RKO (cell line): Measurements from ENCODE around the gene TBL1X.

ENCODE experiments used
- DNase-seq: peaks from one replicate; pipeline ENCODE4 v3.0.0-alpha.2; 2016; ENCODE audit warnings: low spot score

Gene TBL1X

DNA sequence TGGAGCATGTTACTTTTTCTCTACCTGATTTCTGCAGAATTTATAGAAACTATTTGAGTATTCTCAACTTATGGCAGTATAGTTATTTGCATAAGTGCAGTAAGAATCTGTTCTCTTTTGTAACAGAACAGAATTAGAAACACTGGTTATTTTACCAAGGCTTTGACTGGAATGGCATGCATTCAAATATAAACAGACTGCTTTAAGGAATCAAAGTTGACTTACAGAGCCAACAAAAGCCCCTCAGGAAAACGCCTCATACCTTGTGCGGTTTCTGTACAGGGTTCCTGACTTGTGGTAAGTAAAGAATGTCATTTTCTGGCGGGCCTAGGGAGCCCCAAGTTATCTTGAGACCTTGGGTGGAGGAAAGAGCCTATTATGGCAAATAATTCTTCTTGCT, 203.7 kb downstream of the TBL1X start:
- no peak for DNase-seq

DNA sequence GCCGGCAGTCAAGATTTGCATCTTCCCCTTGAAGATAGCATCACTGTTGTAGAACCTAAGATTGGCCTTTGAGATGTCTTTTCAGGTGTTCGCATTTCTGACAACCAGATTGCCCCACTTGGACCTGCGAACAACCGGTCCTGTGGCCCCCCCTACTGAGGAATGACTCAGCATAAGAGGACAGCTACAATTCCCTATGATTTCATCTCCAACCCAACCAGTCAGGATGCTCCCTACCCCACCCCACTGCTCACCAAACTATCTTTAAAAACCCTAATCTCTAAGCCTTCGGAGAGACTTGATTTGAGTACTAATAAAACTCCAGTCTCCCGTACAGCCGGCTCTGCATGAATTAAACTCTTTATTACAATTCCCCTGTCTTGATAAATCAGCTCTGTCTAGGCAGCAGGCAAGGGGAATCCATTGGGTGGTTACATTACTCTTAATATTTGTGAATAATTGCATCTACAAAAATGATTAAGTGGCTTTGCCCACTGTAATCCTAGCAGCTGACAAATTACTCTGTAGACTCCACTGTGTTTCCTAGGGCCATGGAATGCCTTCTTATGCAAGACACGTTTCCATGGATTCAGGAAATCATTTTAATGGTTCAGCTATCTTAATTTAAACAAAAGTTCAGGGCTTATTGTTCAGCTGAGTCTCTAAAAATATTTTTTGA, 205.4 kb downstream of the TBL1X start:
- DNase-seq, result no peak

DNA sequence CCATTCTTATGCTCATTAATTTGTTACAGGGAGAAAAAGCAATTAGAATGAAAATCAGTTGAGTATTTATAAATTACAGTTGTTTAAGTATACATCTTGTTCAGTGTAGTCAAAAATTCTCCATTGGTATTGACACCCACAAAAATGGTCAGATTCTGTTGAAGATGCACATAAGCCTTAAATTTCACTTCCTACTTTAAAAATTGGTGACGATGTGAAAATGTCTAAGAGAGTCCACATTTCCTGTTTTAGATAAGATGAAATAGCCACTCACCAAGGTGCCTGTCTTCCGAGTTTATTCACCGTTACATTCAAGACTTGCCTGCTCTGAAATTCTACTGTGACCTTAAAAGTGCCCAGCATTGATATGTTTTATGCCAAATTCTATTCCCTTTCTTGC, 207.1 kb downstream of the TBL1X start:
- no peak for DNase-seq

DNA sequence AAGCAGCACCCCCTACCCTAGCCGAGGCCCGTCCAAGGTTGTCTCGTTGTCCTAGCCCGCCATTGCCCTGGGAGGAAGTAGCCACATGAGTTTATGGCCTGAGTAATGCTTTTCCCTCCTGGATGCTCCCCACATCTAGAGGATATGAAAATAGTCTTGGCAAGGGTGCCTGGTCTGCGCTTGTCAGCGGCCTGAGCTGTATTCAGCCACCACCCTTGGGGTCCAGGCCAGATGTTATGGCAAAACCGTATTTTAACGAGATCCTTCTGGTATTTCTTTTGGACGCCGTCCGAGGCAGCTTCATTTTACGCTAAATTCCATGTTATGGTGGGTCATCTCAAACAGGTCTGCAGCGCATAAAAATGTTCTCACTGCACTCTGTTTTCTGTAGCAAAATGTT, 211.4 kb downstream of the TBL1X start:
- DNase-seq, result no peak

DNA sequence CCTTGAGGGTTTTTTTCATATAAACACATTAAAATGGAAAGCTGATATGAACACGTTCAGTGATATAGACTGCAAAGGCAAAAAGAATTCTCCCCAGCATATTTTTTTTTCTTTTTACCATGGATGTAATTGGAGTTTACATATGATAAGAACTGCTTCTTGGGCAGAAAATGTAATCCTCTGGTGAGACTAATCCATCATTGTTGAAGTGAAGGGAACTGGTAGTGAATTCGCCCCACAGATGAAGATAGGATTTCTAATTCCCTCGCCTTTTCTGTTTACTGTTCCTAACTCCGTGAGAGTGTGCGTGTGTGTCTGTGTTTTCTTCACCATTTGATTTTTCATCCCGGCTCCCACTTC, 211.9 kb downstream of the TBL1X start:
- no peak for DNase-seq

DNA sequence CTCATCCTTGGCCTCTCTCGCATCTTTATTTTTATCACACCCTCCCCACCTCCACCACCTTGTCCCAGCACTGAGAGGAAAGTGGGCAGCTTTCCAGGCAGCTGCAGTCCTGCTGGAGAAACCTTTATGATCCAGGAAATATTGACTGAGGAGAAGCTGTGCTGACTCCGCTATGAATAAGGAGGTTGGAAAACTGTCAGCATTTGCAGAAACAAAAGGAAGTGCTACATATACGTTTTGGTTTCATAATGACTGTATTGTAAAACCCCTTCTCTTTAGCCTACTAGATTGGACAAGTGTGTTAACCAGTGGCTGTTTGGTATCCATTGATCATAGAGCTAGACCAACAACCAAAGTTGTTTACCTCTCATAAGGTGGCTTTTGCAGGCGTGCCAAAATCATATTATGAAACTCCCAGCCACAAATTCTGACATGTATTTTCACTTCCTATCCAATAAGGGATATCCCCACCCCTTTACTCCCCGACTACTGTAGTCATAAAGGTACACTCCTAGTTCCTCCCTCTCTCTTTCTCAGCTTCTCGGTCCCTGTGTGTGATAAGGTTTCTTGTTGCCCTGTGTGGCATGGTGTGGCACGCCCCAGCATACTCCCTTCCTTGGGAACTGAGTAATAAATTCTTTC, 212.4 kb downstream of the TBL1X start:
- no peak for DNase-seq

DNA sequence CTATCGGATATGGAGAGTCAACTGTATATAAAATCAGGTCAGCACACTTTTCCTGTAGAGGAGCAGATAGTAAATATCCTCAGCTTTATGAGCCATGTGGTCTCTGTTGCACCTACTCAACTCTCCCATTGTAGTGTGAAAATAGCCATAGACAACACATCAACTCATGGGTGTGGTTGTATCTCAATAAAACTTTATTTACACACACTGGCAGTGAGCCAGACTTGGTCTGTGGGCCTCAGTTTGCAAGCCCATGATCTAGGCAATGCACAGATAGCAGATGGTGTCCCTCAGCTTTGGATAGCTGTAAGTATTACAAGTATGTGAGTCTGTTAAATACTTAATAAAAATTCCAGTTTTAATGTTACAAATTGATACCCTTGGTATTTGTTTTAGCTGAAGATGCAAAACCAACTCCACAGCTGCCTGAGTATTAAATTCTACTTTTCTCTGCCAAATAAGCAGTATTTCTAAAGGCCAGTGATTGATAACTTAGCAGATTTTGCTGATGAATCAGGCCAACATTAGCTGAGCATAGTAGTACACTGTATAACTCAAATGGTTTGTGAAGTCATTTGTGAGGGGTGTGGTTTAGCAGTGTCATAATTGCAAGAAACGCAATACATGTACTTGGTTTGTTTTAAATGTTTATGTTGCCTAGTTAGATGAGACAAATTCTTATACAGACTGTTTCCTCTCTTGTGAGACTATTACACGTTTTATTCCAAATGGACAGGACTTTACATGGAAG, 213.5 kb downstream of the TBL1X start:
- DNase-seq, result no peak

DNA sequence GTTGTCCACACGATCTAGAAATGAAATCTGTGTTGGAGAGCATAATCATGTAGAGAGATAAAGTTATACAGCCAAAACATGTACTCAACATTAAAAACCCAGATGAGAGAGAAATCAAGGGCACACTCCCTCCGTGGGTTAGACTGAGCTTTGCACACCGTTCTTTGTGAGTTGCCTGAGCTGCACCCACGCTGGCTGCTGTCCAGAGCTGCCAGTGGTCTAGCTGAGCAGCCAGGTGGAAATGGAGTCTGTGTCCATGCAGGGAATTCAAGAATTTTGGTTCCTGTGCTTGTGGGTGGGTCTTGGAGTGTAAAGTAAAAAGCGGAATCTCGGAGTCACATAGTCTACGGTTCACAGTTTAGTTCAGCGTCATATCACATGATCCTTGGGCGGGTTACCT, 216.2 kb downstream of the TBL1X start:
- no peak for DNase-seq

DNA sequence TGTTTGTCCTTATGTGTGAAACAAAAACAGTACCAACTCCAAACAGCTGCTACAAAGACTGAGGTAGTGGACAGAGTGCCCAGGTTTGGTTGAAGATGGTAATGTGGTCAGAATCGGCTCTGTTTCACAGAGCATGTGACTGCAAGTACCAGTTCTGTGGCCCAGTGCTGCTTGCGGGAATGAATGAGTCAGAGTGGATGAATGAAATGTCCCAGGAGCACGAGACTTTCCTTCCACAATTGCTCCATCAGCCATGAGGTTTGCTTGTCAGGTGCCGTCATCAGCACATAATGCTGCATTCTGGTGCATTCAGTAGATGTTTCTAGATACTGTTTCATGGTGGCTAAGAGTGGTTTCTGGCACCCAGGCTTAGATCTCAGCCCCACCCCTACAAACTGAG, 216.6 kb downstream of the TBL1X start:
- DNase-seq, result no peak

DNA sequence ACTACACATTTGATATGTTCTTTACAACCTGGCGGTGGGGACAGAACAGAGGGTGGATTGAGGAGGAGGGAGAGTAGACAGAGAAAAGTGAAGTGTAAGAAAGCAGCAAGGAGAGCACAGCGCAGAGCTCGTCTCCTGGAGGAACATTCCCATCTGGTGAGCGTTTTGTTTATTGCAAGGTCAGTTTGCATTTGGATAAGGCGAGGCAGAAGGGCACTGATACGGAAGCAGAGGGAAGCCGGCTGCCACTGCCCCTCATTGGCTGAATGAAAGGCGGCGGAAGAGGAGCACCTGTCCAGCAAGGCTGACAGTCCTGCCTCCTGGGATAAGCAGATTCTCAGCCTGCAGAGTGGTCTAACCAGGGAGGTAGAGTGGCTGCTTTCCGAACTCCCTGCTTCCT, 217.6 kb downstream of the TBL1X start:
- DNase-seq, result no peak

DNA sequence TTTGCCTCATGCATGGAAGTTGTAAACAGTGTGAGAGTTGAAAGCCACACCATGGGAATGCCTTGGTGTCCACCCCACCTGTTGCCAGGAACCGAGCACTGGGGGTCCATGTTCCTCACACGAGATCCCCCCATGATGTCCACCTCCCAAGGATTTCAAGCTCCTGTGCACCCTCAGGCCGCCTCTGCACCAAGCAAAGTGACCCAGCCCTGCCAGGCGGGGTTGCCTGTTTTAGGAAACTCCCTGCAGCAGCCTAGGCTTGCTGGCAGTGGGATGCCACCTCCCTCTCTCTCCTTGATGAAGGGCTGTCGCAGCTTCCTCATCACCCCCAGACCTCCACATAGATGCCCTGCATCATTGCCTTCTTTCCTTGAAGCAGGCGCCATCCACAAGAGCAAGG, 218.0 kb downstream of the TBL1X start:
- DNase-seq, result no peak

DNA sequence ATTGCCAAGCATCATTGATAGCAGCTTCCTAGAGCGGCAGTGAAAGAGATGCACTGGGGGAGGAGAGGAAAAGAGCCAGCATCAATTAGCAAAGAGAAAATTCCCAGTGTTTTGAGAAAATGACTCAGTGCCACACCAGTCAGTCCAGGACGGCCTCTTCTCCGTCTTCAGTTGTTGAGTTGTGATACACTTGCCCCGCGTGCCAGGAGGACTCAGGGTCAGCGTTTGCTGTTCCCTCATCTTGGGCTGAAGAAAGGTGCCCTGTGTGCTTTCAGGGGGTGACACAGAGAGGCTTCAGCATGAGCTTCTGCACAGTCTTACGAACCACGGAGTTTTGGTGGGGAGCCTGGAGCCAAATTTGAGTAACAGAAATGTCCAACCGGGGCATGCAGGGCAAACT, 218.5 kb downstream of the TBL1X start:
- DNase-seq, result no peak

DNA sequence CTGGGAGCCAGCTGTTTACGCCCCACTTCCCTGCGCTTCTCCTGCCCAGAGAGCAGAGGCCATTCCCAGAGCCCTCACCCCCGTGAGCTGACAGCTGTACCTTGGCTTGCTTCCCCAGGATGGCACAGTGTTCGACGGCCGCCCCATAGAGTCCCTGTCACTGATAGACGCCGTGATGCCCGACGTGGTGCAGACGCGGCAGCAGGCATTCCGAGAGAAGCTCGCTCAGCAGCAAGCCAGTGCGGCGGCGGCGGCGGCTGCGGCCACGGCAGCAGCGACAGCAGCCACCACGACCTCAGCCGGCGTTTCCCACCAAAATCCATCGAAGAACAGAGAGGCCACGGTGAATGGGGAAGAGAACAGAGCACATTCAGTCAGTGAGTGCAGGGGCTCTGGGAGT, 223.0 kb downstream of the TBL1X start:
- DNase-seq, result no peak

DNA sequence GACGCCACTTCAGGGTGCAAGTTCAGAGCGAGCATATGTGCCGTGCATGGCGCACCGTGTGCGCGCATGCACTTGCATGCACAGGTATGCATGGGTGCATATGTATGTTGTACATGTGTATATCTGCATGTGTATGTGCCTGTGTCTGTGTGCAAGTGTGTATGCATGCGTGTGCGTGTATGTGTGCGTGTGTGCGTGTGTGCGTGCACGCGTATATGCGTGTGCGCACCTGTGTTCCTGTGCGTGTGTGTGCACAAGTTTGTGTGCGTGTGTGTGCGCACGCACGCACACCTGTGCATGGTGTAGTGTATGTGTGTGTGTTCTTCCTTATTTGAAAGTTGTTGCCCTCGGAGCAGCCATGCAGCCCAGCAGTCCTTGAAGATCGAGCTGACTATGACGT, 224.0 kb downstream of the TBL1X start:
- no peak for DNase-seq

DNA sequence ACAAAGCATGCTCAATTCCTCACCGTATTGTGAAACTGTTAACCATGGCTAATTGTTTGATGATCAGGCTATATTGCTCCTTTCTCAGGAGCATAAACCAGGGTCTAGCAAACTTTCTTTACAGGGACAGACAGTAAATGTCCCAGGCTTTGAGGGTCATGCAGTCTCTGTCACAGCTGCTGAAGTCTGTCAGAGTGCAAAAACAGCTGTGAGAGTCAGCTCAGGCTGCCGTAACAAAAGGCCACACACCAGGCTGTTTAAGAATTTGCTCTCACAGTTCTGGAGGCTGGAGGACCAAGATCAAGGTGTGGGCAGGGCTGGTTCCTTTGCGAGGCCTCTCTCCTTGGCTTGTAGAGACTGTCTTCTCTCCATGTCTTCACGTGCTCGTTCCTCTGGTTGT, 225.2 kb downstream of the TBL1X start:
- DNase-seq, result no peak

DNA sequence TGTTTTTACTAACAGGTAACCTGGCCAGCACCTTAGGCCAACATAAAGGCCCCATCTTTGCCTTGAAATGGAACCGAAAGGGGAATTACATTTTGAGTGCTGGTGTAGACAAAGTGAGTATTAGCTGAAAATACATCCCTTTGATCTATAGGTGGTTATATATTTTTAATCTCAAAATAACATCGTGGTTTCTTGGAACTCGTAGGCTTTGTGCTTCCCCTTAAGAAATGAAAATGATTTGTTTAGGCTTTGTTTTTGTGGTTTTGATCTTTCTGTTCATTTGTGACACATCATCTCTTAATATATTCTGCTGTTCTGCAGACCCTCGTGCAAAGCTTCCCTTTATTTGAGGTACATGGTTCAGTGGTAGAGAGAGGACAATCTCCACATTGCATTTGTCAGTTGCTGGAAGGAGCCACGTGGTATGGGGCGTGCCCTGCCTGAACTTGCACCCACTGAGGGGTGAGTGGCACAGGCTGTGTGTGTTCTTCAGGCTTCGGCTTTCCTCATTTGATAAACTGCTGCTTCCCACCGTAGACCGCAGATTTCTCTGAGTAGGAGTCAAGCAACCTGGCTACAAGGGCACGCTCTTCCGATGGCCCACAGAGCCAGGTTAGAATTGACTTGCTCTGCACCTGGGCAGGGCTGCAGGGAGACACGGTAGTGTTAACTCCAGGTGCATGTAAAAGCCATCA, 228.6 kb downstream of the TBL1X start:
- no peak for DNase-seq

DNA sequence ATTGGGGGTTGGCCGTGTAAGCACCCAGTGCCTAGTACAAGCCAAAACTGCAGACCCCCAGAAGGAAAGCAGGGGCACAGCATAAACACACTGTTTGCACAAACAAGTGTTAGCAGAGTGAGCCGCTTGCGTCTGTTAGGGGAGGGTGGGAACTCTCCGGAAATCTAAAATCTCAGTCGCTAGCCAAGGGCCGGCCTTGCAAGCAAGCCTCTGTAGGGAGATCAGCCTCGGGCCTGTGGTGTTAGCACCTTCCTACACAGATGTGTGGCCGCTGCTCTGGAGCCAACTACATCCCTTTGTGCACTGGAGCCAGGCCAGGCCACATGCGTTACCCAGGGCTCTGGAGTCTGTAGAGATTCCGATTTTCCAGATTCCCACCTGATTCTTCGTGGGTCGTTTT, 233.7 kb downstream of the TBL1X start:
- no peak for DNase-seq

DNA sequence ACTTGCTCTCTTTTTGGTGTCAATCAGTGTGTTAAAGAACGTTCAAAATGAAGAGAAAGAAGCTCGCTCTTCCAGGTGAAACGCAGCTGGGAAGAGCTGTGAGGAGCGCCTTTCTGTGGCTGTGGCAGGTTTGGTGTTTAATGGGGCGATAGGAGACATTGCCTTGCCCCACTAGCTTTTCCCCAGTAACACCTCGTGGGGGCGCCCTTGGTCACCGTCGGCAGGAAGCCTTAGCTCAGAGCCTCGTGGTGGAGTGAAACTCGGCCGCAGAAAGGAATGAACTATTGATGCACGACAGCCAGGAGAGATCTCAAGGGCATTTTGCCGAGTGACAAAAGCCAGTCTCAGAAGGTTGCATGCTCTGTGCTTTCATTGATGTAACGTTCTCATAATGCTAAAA, 235.7 kb downstream of the TBL1X start:
- DNase-seq, result no peak

DNA sequence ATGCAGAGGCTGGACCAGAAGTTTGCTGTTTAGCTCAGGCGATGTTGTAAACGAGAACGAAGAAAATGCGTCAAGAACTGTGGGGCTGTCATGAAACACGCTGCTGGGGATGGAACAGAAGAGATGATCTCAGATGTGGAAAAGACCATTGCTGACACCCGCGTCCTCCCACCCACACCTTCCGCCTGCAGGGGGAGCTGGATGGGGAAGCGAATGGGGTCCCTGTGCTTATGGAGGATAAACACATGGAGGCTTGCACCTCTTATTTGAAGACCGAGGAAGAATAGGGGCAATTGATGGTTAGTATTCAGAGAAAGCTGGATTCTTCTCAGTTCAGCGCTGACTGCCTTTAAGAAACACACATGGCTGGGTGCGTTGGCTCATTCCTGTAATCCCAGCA, 236.9 kb downstream of the TBL1X start:
- DNase-seq, result no peak

DNA sequence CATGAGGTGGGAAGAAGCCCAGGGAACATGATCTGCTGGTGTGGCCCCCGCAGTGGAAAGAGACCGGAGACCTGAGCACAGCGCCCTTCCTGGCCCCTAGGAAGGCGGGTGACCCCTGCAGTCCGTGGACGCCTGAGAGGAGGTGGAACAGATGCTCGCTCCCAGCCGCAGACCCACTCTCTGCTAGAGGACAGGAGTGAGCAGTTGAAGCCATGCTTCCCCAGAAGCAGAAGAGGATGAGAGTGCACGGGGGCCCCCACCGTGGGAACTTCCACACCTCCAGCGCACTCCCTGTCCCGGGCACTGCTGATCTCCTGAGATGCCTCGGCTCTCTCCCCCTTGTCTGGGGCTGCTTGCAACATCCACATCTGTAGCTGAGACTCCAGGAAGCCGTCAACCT, 238.5 kb downstream of the TBL1X start:
- DNase-seq, result no peak

DNA sequence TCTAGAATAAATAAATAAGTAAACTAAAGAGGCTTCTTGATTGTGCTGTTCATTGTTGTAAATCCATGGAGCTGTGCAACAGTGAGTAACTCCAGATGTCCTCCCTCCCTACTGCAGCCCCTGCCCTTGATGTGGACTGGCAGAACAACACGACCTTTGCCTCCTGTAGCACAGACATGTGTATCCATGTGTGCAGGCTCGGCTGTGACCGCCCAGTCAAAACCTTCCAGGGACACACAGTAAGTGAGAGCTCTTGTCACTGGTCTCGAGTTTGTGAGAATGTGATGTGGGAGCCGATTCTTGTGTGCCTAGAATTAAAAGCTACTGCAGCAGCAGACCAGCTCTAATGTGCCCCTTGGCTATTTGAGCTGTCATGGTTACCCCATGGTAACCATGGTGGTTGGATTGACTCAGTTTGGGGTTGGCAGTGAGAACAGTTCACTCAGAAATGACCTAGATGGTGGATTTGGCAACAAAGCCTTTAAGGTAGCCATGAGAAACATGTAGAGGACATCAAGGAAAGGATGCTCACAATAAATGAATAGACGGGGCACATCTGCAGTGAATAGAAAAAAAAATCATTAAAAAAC, 240.1 kb downstream of the TBL1X start:
- DNase-seq, result no peak

DNA sequence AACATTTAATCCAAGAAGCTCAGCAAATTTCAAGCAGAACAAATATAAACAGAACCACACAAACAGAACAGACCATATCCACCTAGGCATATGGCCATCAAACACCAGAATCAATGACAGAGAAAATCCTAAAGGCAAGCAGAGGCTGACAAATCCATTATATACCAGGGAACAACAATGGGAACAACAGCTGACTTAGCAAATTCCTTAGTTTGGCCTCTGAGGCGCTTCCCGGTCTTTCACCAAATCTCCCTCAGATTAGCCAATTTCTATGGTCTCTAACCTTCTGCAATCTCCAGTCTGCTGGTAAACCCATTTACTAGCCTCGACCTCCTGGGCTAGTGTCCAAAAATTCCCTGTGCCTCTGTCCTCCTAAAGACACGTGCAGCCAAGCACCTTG, 241.6 kb downstream of the TBL1X start:
- no peak for DNase-seq
